Right kidney (tissue), 1 donor: ENCODE measurements around the gene AACS.
"Not testable (repeated sequence)": the region's sequence is repeated elsewhere in the genome, so short reads cannot be mapped to it uniquely, and the experiment has no call there.

Experiments
- DNase-seq: peaks from one replicate; pipeline ENCODE4 v3.0.0-alpha.2; 2016

The AACS gene

GRCh38 chr12:125124320-125124966 lies 59.2 kb downstream of the AACS start:
- no peak for DNase-seq

GRCh38 chr12:125125271-125125670 lies 60.0 kb downstream of the AACS start:
- no peak for DNase-seq

- no peak for DNase-seq
Observed at GRCh38 chr12:125128439-125129178, 63.4 kb downstream of the AACS start.

GRCh38 chr12:125129179-125129571 lies 63.9 kb downstream of the AACS start:
- no peak for DNase-seq

GRCh38 chr12:125129591-125130255 lies 64.5 kb downstream of the AACS start:
- no peak for DNase-seq

- DNase-seq, result no peak
Observed at GRCh38 chr12:125131958-125132357, 66.7 kb downstream of the AACS start.

- DNase-seq, result no peak
Observed at GRCh38 chr12:125132698-125133400, 67.6 kb downstream of the AACS start.

GRCh38 chr12:125133616-125134015 lies 68.4 kb downstream of the AACS start:
- DNase-seq, result no peak

GRCh38 chr12:125134576-125134975 lies 69.3 kb downstream of the AACS start:
- DNase-seq, result no peak

GRCh38 chr12:125135906-125136305 lies 70.7 kb downstream of the AACS start:
- DNase-seq, result no peak

- DNase-seq, result no peak
Observed at GRCh38 chr12:125136702-125137101, 71.5 kb downstream of the AACS start.

GRCh38 chr12:125137766-125138344 lies 72.6 kb downstream of the AACS start:
- DNase-seq, result no peak

- peak; percentile 20 for DNase-seq
Observed at GRCh38 chr12:125140279-125141209, 75.3 kb downstream of the AACS start.

GRCh38 chr12:125141210-125141573 lies 76.0 kb downstream of the AACS start:
- DNase-seq, result not testable (repeated sequence)

GRCh38 chr12:125142601-125143000 lies 77.4 kb downstream of the AACS start:
- DNase-seq, result no peak

- no peak for DNase-seq
Observed at GRCh38 chr12:125143491-125143890, 78.3 kb downstream of the AACS start.

GRCh38 chr12:125145196-125145595 lies 80.0 kb downstream of the AACS start:
- no peak for DNase-seq

- DNase-seq, result no peak
Observed at GRCh38 chr12:125148316-125148715, 83.1 kb downstream of the AACS start.

- no peak for DNase-seq
Observed at GRCh38 chr12:125149160-125150108, 84.2 kb downstream of the AACS start.

GRCh38 chr12:125151284-125151683 lies 86.0 kb downstream of the AACS start:
- DNase-seq, result no peak
